ENCODE results near the gene UNG.
"Not testable (repeated sequence)": the region's sequence is repeated elsewhere in the genome, so short reads cannot be mapped to it uniquely, and the experiment has no call there.

Gene UNG

DNA sequence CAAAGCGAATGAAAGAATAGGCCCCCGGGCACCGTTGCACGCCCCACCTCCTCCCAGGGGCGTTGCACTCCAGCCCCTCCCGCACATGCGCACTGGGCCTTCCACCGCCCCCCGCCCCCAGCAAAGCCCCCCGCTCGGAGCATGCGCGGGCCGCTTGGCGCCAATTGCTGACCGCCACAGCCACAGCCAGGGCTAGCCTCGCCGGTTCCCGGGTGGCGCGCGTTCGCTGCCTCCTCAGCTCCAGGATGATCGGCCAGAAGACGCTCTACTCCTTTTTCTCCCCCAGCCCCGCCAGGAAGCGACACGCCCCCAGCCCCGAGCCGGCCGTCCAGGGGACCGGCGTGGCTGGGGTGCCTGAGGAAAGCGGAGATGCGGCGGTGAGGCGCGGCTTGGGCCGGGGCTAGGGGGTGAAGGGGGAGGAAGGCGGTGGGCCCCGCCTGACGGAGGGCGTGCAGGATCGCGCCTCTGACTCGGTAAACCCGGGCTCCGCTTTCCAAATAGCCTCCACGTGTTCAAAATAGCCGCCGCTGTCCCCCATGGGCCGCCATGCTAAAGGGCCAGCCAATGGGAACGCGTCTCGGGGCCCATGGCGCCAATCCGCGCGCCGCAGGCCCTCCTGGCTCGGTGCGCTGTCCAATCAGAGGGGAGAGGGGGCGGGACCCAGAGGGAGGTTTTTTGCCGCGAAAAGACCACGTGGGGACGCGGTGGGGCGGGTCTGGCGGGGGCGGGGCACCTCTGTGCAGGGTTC is at the start of gene UNG:
Gene UNG (plus strand): TSS at position 163 of the 748 bp plus-strand sequence. CDS start 83 bp downstream, at position 246.
- DNase-seq (ENCODE audit: low read depth), result peak; percentile 97

- DNase-seq (ENCODE audit: low read depth), result not testable (repeated sequence)
Measured at GRCh38 chr12:109048706-109049105, 48.7 kb upstream of the UNG start.

- not testable (repeated sequence) for DNase-seq (ENCODE audit: low read depth)
Measured at GRCh38 chr12:109049794-109050193, 47.6 kb upstream of the UNG start.

DNA sequence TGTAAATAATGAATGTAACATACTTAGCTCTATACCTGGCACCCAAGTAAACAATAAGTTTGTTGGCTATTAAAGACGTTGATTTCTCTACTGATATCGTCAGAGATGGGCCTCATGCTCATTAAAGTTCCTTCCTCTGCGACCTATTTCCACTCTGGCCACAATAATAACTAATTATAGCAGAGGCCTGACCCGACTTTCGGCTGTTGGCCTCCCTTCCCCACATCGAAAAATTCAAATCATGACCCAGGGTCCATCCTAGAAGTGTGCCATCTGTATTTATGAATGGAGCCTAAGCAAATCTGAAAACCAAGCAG is 45.3 kb upstream of the UNG start:
- DNase-seq (ENCODE audit: low read depth), result no peak

- DNase-seq (ENCODE audit: low read depth), result peak; percentile 88
Measured at GRCh38 chr12:109052414-109053323, 44.7 kb upstream of the UNG start, which contains the start of gene USP30. Gene USP30, plus strand, starts transcription at chr12:109052576. Its CDS starts 103 bp downstream, at chr12:109052679.

DNA sequence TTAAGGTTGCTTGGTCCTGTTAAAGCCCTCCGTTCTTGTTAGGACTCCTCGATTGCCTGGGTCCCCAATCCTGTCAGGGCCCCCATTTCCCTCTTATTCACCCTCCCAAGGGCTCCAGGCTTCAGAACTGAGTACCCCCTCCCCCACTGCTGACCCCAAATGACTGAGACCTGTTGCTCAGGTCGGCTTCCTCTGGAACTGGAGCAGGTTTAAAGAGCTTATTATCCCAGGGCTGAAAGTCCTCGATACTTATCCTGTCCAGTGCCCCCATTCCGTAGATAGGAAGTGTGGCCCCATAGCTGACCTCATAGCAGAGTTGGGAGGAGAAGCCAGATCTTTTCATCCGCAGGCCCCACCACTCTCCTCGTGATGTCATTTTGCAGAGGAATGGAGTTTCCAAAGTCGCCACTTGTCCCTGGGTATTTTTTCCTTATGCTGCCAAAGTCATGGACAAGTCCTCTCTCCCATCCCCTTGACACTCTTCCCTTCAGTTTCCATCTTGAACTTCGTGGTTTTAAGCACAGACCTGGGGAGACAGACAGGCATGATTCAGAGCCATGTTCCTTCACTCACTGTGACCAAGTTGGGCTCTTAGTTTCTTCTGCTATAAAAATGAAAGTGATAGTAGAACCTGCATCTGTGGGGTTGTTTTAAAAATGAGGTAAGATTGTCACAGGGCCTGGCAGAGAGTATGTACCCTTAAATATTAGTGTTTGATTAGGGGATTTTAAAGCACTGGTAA is 43.8 kb upstream of the UNG start:
- DNase-seq (ENCODE audit: low read depth), result peak; percentile 12

GRCh38 chr12:109054124-109054513 is 43.3 kb upstream of the UNG start:
- not testable (repeated sequence) for DNase-seq (ENCODE audit: low read depth)

- DNase-seq (ENCODE audit: low read depth), result no peak
Measured at GRCh38 chr12:109054520-109054919, 42.9 kb upstream of the UNG start.

- no peak for DNase-seq (ENCODE audit: low read depth)
Measured at GRCh38 chr12:109056891-109057290, 40.5 kb upstream of the UNG start.

GRCh38 chr12:109057376-109057775 is 40.0 kb upstream of the UNG start:
- DNase-seq (ENCODE audit: low read depth), result no peak

DNA sequence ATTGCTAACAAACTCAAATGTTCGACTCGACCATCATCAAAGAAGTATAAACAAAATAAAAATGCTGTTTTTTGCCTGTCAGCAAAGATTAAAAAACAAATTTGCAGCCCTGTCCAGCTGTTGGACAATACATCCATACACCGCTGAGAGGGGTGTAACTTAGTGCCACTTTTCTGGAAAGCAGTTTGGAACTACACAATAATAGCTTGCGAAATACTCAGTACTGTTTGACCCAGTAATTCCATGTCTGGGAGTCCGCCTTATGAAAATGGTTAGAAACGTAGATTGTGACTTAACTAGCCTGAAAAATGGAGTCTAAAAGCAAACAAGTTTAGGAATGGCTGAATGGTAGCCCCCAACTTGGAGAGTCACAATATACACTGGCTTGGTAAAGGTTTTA is 38.6 kb upstream of the UNG start:
- no peak for DNase-seq (ENCODE audit: low read depth)

DNA sequence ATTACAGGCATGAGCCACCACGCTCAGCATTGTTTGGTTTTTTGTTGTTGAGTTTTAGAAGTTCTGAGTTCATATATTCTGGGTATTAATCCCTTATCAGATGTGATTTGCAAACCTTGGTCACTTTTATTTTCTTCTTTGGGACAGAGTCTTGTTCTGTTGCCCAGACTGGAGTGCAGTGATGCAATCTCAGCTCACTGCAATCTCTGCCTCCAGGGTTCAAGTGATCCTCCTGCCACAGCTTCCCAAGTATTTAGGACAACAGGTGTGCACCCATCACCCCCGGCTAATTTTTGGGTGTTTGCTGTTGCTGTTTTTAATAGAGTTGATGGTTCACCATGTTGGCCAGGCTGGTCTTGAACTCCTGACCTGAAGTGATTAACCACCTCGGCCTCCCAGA is 33.3 kb upstream of the UNG start:
- DNase-seq (ENCODE audit: low read depth), result no peak

DNA sequence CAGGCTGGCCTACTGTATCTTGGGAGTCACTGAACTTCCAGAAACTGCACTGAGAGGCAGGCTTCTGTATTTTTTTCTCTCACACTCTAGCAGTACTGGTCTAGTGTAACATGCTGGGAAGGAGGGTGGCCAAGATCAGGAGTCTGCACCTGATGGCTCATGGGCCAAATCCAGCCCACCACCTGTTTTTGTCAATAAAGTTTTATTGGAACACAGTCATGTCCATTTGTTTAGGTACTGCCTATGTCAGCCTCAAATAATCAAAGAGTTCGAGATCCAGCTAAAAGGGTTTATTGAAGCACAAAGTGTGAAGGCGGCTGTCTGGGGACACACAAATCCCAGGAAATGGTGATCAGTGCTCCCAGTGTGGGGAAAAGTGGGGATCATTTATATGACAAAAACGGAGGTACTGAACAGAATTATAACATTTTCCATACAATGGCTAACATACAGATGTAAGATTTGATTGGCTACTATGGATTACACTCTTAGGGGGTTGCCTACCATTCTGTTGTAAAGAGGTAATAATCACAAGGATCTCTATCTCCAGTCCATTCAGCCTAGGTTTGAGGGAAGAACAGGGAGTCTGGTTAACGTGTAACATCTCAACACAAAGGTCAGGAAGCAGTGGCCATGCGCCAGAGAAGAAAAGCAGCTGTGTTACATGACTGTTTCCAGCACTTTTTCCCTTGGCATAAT is 32.1 kb upstream of the UNG start:
- no peak for DNase-seq (ENCODE audit: low read depth)

DNA sequence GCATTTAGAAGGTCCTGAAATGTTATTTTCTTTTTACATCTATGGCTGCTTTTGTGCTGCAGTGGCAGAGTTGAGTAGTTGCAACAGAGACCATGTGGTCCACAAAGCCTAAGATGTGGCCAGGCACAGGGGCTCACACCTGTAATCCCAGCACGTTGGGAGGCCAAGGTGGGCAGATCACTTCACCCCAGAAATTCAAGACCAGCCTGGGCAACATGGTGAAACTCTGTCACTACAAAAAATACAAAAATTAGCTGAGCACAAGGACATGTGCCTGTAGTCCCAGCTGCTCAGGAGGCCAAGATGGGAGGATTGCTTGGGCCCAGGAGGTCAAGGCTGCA is 31.6 kb upstream of the UNG start:
- DNase-seq (ENCODE audit: low read depth), result no peak

DNA sequence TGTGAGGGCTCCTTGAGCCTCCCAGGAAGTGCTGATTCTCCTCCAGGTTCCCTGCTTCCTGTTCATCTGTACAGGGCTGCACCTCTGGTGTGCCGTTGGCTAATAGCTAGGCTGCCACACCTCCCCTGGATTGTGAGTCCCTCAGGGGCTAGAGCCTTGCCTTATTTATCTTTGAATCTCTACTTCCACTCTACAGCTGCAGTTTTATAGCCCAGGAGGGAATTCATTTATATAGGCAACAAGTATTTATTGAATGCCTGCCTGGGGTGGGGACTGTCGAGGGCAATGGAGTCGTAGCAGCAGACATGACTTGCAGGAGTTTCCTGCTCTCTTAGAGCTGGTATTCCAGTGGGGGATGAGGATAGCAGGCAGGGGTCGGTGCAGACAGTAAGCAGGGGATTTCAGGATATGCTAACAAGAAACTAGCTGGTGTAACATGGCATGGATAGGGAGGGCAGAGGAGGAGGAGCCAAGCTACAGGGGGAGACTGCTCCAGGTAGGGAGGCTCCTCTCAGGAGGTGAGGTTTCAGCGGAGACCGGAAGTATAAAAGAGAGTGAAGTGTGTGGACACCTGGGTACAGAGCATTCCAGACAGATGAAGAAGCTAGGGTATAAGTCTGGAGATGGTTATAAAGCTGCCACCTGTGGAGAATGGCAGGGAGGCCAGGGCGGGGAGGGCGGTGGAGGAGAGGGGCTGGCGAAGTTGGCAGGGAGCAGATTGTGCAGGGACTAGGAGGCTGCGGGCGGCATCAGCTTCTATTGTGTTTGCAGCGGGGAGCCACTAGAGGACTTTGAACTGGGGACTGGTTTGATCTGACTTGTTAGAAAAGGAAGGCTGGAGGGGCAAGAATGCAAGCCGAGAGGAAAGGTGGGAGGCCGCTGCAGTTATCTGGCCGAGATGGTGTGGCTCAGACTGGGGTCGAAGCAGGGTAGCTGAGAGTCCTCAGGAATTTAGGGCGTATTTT is 27.8 kb upstream of the UNG start:
- no peak for DNase-seq (ENCODE audit: low read depth)

DNA sequence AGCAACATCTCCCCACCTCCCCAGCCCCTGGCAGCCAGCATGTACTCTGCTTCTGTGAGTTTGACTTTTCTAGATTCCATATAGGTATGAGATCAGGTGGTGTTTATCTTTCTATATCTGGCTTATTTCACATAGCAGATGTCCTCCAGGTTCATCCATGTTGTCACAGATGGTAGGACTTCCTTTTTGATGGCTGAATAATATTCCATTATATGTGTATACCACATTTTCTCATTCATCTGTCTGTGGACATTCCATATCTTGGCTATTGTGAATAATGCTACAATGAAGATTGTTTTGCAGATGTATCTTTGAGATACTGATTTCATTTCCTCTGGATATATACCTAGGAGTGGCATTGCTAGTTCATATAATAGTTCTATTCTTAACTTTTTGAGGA is 22.5 kb upstream of the UNG start:
- DNase-seq (ENCODE audit: low read depth), result no peak

GRCh38 chr12:109082751-109083150 is 14.6 kb upstream of the UNG start:
- DNase-seq (ENCODE audit: low read depth), result no peak

GRCh38 chr12:109084425-109084824 is 13.0 kb upstream of the UNG start:
- no peak for DNase-seq (ENCODE audit: low read depth)

DNA sequence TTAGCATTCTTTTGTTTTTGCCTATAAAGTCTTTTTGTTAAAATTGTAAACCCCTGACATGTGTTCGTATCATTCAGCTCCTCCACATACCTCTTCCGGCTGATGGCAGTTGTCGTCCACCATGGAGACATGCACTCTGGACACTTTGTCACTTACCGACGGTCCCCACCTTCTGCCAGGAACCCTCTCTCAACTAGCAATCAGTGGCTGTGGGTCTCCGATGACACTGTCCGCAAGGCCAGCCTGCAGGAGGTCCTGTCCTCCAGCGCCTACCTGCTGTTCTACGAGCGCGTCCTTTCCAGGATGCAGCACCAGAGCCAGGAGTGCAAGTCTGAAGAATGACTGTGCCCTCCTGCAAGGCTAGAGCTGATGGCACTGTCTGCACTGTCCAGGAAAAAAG is 11.8 kb upstream of the UNG start:
- DNase-seq (ENCODE audit: low read depth), result no peak

GRCh38 chr12:109087250-109087649 is 10.1 kb upstream of the UNG start:
- DNase-seq (ENCODE audit: low read depth), result no peak

DNA sequence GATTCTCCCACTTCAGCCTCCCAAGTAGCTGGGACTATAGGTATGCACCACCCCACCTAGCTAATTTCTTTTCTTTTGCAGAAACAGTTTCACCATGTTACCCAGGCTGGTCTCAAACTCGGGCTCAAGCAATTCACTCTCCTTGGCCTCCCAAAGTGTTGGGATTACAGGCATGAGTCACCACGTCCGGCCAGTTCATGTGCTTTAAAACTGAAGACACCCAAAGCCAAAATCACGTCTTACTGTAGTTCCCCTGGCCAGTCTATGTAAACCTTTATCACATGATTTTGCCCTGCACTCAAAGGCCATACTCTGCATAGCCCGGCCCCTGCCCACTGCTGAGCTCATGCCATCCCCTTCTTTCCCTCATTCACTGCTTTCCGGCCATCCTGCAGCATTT is 8.6 kb upstream of the UNG start:
- DNase-seq (ENCODE audit: low read depth), result peak; percentile 48
